ENCODE results near the gene CORO7.

GRCh38 chr16:4378161-4378666, 38.2 kb downstream of the CORO7 start:
- TF ChIP-seq GATA3 (IDR thresholded peaks at IDR 0.05; ENCODE audit: low read depth, low read length) (no peak), GATA2 (IDR thresholded peaks at IDR 0.05; ENCODE audit: low read depth, low read length) (no peak)

Data from SH-SY5Y (cell line).